GM18951 (cell line): ENCODE data around the gene PTGIS.

Source experiments
- POLR2A ChIP-seq: IDR thresholded peaks from 4 replicates; pipeline ENCODE4 v1.6.1; 2011; ENCODE audit warnings: mild to moderate bottlenecking; ENCODE audit not compliant: insufficient read length, insufficient read depth; ENCODE audit errors: extremely low read depth
- in situ Hi-C: fragments of 300-500 bp; cut with MboI; formaldehyde crosslinking; loops from one replicate; pipeline ENCODE4 v1.12.0; 2022; ENCODE audit warnings: low sequenced_read_pairs, mixed read lengths, inconsistent platforms; ENCODE audit not compliant: unreplicated experiment

Gene PTGIS

DNA sequence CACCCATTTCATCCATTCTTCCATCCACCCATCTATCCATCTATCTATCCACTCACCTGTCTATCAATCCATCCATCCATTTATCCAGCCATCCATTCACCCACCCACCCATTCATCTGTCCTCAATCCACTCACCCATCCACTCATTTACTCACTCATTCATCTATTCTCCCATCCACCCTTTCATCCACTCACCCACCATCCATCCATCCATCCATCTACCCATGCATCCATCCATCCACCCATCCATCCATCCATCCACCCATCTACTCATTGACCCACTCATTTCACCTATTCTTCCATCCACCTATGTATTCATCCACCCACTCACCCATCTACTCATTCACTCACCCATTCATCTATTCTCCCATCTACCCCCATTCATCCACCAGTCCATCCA lies 24.2 kb upstream of the PTGIS start:
- TF ChIP-seq POLR2A = no peak
- in situ Hi-C loops = no loop called here

DNA sequence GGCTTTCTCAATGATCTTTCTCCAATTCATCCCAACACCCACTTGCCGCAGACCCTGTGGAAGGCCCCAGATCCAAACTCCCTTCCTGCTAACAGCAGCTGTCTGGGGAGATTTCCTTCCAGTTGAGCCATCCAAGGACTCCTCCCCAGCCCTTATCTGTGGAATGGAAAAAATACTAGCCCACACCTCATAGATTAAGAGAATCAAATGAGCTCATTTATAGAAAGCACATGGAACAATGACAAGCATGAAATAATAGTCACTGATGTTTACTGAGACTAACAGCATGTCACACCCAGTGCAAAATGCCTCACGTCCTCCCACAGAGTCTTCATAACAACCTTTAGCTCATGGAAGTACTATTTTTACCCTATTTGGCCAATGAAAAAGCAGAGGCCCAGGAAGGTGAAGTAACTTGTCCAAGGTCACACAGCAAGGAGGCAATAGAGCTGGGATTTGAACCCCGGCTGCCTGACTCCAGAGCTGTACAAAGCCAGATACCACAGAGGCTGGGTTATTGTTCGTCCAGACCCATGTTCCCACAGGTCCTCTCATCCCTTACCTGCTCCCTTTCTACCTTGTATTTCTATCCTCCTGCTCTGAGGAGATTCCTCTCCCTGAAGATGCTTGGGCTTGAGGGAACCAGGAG lies 23.4 kb upstream of the PTGIS start:
- TF ChIP-seq POLR2A = no peak
- in situ Hi-C loops = no loop called here

DNA sequence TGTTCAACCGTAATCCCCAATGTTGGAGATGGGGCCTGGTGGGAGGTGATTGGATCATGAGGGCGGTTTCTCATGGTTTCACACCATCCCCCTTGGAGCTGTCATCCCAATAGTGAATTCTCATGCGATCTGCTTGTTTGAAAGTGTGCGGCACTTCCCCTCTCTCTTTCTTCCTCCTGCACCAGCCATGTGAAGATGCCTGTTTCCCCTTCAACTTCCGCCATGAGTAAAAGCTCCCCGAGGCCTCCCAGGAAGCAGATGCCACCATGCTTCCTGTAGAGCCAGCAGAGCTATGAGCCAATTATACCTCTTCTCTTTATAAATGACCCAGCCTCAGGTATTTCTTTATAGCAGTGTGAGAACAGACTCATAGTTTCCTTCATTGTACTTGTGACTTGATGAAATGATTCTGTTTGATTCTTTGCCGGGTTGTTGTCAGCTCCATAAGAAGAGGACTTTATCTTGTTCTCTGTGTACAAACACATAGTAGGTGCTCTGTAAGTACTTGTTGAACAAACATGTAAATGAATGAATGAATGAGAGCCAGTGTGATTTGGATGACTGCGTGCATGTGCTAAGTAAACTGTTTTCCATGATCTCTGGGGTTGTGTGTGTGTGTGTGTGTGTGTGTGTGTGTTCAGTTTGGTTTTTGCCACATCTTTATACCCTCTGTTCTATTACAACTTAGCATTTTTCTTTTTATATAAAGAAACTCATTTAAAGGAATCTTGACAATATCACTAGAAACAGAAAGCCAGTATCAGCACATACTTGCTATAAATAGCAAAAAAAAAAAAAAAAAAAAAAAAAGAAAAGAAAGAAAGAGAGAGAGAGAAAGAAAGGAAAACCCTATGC lies 22.5 kb upstream of the PTGIS start:
- no peak for TF ChIP-seq POLR2A
- in situ Hi-C loops = no loop called here

DNA sequence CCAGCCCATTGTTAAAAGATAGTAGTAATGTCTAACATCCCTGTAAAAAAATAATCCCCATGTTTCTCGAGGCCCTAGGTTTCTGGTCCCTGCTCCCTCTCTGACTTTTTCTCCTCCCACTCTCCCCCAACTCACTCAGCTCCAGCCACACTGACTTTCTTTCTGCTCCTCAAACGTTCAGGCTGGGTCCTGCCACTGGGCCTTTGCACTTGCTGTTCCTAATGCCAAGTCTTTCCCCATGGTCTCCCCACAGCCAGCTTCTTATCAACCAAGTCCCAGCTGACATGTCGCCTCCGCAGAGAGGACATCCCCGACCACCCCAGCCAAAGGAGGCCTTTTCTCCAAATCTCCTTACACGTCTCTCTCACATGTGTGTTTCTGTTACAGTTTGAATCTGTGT lies 21.8 kb upstream of the PTGIS start:
- no peak for TF ChIP-seq POLR2A
- in situ Hi-C loops = no loop called here

DNA sequence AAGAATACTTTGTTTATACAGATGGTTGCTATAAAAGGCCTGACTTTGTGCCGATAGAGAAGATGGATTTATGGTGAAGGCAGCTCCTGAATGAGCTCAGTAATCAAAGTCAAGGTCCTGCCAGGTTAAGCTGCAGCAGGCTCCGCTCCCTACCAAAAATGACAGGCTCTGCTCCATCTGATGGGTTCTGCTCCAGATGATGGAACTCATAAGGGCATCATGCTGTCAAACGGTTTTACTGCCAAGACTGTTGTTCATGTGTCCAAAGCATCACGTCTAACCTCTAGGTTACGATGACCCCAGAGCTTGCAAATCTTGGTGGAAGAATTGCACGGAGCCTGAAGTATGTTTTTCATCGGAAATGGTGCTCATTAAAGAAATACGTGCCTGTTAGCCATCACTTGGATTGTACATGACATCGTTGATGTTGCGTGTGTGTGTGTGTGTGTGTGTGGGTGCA lies 19.2 kb upstream of the PTGIS start:
- in situ Hi-C loops = no loop called here
- TF ChIP-seq POLR2A = no peak

DNA sequence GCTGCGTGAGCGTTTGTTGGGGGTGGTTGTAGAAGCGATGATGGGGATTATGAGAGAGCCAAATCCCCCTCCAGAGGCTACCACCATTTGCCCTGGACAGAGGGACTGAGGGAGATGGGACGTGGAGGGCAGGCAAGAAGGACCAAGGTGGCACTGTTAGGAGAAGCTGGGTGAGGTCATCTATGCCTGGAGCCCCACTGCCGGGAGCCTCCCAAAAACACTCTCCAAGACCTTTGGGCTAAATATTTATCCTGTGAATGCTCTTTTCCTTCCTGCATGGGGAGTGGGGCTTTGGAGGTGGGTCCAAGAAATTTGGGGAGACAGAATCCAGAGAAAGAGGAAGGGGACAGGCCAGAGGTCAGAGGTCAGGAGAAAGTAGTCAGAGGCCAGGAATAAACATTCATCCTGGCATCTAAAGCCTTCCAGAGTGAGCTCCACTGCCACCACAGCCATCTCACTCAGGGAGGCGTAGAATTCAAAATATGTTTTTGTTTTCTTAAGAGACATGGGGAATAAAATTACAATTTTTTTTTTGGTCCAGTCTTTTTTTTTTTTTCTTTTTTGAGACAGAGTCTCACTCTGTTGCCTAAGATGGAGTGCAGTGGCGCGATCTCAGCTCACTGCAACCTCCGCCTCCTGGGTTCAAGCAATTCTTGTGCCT lies 17.8 kb upstream of the PTGIS start:
- TF ChIP-seq POLR2A = no peak
- in situ Hi-C loops = no loop called here

DNA sequence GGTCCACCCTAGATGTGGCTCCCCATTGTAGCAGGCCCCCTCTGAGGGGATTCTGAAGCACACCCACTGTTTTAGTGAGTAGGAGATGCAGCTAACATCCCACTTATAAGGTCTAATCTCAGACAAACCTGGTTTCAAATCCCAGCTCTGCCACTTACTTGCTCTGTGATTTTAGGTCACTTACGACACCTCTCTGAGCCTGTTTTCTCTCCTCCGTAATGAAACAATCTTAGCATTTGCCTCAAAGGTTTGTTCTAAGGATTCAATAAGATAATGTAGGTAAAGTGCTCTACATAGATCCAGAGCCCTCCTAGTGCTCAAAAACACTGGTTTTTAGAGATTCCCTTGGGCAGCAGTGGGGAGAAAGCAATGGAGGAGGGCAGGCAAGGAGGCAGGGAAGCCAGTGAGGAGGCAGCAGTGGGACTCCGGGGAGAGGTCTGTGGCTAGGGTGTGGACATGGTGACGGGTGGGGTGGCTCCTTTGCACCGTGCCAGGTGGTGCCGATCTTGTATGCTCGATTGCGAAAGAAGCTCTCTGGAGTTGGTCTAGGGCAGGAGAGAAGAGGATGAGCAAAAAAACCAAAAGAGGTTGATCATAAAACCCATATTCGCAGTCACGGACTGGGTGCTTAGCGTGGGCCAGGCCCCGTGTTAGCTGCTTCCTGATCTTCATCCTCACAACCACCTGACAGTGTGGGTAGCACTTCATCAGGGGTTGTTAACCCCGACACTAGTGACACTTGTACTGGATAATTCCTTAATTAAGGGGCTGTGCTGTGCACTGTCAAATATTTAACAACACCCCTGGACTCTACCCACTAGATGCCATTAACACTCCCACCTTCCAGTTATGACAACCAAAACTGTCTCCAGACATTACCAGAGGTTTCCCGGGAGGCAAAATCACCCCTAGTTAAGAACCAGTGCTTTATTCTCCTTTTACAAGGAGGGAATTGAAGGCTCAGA lies 16.8 kb upstream of the PTGIS start:
- in situ Hi-C loops = no loop called here
- TF ChIP-seq POLR2A = no peak

DNA sequence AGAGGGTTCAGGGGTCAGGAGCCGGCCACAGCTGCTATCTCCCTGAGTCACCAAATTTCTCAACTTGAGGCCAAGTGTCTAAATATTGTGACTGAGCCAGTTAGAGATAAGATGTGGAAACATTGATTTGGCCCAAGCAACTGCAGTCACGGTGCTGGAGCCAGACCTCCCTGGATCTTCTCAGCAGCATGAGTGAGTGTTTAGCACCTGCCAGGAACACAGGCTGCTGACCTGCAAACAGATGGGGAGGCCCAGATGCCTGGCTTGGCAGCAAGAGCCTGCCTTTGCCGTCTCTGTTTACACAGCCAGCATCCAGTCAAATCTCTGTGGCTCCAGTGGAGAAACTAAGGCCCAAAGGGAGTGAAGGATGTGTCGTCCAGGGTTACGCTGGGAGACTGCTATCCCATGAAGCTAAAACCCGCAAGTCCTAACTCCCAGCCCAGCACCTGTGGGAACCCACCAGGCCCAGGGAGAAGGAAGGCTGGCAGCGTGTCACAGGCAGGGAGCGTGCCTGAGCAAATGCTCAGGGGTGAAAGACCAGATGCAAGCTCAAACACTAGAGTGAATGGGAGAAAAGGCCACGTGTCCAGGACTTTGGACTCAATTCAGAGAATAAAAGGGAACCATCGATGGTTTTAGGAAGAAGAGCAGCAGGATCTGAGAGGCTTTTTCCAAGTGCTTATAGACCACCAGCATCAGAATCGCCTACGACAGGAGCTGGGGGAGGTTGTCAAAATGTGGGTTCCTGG lies 15.9 kb upstream of the PTGIS start:
- TF ChIP-seq POLR2A = no peak
- in situ Hi-C loops = no loop called here

DNA sequence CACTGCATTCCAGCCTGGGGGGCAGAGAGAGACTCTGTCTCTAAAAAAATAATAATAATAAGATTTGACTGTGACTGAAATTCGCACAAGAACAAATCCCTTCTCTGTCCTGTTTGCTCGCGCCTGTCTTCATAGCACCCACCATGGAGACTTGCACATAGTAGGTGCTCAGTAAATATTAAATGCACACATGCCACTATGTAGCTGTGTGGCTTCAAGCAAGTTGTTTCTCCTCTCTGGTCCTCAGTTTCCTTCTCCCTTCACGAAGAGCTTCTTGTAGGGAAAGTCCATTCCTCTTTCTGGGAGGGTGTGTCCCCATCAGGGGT lies 15.4 kb upstream of the PTGIS start:
- in situ Hi-C loops = no loop called here
- TF ChIP-seq POLR2A = no peak

DNA sequence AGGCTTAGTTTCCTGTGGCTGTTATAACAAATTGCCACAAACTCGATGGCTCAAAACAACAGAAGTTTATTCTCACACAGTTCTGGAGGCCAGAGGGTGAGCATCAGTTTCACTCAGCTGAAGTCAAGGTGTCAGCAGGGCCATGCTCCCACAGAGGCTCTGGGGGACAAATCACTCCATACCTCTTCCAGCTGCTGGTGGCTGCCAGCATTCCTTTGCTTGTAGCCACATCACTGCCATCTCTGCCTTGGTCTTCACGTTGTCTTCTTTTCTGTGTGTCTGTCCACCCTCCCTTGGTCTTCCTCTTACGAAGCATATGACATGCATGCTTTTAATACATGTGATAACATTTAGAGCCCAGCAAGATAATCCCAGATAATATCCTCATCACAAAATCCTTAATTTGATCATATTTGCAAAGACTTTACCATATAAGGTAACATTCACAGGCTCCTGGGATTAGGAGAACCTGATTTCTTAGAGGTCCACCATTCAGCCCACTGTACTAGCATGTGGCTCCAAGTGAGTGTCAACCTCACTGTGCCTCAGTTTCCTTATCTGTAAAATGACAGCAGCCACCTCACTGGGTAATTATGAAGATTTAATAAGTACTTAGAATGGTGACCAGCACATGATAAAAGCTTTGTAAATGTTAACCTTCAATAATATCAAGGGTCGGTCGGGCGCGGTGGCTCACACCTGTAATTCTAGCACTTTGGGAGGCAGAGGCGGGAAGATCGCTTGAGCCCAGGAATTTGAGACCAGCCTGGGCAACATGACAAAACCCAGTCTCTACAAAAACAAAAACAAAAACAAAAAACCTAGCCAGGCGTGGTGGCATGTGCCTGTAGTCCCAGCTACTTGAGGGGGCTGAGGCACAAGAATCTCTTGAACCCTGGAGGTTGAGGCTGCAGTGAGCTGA lies 14.7 kb upstream of the PTGIS start:
- in situ Hi-C loops = no loop called here
- no peak for TF ChIP-seq POLR2A

DNA sequence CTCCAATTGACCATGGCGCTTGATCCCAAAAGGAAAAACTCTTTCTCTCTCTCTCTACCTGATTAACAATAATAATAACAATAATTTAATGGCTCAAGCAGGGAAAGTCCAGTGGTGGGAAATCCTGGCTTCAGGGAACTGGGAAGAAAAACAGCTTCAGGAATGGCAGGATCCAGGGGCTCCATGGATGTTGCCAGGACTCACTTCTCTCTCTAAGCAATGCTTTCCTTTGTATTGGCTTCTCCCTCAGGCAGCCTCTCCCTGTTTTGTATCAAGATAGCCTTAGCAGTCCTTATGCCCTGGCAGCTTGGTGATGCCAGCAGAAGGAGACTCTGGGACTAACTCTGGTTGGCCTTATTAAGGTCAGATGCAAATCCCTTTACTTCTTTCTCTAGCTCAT lies 13.5 kb upstream of the PTGIS start:
- no peak for TF ChIP-seq POLR2A

More for the DNA sequence above, 13.5 kb upstream of the PTGIS start:
- in situ Hi-C loops = no loop called here
